Stimulated activated CD4-positive, alpha-beta T cell treated with anti-CD3 and anti-CD28 coated beads, Interleukin-12 subunit alpha, Interleukin-12 subunit beta, amount 100 ng/mL, for 24 hours (primary cell): ENCODE data around the gene KRTAP10-3.

ENCODE experiments used
- DNase-seq, 2 experiments: peaks; one replicate each; pipeline ENCODE4 v3.0.0-alpha.2; 2020; ENCODE audit warnings: low read depth in 2 of 2

KRTAP10-3 gene

DNA sequence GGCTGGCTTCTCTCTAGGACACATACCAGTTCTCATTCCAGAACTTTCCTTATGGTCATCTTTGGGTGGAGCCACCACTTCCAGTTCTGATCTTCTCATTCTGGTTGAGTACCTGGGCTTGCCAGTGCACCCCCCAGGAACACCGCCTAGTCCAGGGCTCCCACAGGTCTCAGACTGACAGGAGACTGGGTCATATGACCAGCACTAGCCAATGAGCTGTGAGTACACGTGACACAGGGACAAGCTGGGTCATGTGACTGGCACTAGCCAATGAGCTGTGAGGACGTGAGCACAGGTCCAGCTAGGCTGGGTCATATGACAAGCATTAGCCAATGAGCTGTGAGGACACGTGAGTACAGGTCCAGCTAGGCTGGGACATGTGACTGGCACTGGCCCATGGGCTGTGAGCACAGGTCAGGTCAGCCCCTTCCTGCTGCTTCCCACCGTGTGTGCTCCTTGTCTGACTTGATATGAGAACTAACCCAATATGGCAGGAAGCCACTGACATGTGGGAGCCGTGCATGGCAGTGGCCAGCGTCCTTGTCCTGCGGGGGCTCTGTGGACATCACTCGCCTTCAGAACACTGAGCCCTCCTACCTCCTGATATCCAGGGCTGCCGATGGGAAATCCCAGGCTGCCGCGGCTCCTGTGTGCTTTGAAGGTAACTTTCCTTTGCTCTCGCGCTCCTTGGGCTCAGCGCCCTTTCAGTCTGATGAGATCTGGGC lies 41.3 kb downstream of the KRTAP10-3 start:
- peak in 1 of 2 experiments; percentile 15 for DNase-seq

DNA sequence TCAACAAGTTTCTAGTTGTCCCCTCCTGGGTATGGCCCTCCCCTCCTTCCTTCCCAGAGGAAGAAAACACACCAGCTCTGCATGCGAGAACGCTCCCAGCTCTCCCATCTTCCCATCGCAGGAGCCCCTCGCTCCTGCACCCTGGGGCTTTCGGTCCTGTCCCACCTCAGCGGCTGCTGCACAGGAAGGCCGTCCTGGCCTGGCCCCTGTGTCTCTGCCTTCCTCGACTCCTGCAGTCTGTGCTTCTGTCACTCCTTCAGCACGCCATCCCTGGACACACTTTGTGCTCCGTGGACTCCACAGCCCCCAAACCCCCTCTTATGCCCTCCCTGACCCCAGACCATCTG lies 41.8 kb downstream of the KRTAP10-3 start:
- no peak for DNase-seq

DNA sequence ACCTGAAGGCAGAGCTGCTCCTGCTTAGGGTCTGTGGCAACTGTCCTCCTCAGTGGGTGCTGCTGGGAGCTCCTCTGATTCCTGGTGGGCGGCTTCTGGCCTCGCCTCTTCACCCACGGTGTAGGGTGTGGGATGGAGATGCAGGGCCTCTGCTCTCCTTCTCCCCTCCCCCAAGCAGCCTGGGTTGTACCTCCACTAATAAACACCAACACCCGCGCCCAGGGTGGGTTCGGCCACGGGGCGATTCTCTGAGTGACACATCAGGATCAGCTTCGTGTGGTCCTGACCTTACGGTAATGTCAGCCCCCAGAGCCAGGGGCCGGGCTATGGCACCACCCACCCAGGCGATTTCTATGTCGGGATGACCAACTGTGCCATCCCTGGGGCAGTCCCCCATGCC lies 42.3 kb downstream of the KRTAP10-3 start:
- no peak for DNase-seq

DNA sequence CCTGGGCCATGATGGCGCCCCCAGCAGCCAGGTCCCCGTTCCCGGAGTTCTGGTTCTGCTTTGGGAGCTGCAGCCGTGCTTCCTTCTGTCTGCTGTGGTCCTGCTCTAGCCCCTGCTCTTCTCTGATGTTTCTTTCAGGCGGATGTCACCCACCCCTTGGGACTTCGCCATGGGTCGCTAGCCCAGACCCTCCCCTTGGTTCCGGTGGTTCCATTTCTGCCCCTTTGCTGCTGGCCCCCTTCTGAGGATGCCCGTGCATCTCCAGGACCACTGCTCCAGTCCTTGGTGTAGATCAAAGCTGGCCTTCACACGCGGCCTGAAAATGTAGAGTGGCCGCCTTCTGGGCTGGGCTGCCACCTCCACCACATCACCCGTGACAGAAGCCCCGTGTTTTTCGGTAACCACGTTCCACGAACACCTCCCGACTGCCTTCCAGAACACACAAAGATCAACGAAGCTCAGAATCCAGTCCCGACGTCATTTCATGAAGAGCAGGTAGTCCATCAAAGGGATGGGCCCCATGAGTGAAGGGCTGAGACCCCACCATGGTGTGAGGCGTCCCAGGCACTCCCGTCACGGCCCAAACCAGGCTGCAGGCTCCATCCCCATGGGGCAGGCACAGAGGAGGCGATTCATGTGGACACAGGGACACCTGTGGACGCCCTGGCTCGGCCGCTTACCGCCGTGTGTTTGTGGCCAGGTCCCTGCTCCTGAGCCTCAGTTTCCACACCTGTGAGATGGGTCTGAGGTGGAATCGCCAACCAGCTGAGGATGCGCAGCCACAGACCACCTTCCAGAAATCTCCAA lies 43.0 kb downstream of the KRTAP10-3 start:
- no peak for DNase-seq

DNA sequence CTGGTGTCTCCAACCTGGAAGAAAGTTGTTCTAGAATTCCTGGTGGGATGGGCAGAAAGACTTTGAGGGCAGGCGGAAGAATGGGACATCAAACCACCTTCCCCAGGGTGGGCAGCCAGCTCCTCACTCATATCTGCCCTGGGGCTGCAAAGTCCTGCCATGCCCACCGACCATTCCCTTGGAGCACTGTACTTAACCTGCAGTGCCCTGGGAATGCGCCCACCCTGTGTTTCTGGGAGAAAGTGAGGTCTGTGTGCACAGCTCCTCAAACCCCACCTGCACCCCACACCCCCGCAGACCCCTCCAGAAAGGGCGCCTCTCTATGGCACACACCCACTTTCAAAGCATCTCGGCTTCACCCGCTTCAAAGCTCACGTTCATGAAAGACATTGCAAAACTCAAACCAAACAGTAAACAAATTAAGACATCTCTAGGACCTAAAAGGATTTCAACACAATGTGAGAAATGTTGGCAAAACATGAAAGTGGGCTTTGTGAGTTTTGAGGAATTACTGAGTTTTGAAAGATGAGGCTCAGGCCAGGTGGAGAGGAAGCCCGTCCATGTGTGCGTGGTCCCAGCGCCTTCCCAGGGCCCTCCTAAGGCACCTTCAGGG lies 43.7 kb downstream of the KRTAP10-3 start:
- DNase-seq = no peak

DNA sequence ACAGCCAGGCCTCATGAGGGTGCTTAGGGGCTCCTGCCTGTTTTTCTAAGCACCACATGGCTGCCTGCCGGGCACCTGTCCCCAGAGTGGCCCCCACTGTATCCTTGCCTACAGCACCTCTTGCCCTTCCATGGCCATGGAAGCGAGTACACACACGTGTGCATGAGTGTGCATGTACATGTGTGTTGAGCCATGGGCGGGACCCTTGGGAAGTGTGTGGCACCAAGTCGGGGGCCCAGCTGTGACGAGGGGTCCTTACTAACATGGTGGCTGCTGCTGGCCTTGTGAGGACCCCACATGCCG lies 44.4 kb downstream of the KRTAP10-3 start:
- no peak for DNase-seq

DNA sequence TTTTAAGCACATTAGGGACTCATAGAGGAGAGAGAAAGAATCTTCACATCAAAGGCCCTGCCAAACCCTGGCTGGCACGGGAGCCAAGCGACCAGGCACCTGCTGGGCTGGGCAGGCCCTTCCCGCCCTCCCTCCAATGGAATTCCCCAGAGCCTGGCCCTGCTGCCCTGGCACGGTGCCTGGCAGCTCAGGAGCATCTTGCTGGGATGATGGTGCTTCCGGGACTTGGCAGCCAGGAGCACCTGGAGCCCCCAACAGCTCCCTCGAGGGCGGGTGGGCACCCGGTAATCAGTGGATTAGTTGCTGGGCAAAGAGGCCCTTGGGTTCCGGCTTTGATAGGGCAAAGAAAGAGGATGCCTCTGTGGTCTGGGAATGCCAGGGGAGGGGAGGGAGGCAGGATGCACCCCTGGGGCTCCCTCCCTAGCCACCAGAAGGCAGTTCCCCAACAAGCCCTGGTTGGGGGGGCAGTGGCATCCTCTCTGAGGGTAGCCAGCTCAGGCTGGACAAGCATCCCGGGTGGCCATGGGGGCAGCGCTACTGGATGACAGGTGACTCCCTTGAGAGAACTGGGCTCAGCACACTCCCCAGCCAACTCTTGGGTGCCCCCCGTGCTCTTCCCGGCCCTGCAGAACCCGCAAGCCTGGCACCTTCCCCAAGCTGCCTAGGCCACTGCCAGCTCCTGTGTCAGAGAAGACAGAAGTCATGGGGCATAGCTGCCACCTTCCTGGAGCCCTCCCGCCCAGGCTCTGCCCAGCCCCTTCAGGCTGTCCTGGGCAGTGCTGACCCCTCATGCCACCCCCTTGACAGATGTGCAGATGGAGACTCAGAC lies 45.0 kb downstream of the KRTAP10-3 start:
- DNase-seq = no peak

DNA sequence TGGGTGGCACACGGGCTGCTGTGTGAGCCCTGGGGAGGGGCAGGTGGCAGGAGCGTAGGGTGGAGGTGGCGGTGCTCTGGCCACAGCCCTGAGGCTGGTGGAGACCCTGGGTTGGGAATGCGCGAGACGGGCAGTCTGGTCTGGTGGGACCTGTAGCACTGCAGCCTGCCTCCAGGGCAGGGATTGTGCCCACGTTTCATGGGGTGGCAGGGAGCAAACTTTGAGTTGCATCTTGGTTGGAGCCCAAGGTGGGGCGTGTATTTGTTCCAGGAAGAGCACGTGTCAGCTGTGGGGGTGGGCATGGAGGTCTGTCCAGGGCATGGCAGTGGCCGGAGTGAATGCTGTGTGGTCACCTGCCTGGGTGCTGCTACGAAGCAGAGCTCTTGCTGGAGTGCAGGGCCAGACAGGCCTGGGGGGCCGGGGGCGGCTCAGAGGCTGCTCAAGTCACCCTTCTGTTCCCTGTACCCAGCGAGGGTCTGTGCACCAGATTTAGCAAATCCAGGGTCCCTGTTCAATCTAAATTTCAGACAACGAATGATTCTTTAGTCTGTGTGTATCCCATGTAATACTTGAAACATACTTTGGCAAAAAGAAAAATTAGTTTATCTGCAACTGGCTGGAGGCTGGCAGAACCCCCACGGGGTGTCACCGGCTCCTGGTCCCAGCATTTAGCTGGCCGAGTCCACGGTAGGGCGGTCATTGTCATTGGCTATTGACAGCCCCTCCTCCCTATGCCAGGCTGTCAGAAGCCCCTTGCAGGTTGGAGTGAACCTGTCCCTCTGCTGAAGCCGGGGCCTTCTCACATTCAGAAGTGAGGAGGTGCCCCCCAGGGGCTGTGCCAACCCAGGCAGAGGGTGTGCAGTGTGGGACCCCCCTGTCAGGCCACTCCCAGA lies 45.9 kb downstream of the KRTAP10-3 start:
- DNase-seq = no peak

DNA sequence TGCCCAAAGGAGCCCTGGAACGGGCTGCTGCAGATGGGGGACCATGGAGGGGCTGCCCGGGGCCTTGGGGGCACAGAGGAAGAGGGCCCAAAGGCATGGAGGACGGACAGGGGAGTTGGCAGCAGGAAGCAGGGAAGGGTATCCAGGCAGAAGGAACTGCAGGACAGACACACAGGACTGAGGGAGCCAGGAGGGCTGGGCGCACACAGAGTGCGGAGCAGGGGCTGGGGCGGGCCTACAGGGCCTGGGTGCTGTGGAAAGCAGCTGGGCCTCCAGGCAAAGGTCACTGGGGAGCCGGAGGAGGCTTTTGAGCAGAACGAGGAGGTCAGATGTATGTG lies 46.7 kb downstream of the KRTAP10-3 start:
- DNase-seq = no peak

DNA sequence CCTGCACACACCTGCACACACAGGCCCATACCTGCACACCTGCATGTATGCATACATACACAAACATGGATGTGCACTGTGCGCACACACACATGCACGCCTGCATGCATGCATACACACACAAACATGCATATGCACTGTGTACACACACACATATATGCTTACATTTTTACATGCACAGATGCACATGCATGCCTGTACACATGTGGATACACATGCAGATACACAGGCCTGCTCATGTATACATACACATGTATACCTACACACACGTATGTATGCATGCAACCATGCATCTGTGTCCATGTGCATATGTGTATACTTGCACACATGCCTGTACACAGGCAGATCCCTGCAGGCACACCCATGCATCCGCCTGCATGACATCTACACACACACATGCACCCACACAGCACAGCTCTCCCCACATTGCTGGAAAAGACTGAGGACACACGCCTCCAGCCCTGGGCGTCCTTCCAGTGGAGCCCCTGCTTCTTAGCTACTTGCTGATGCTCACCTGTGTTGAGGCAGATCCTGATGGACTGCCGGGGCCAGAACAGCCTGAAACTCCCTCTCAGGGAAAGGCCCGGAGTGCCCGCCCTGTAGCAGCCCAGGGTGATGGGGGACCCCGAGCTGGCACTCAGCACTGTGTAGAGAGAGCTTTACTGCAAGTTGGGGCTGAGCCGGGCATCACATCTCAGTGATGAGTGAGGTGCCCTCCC lies 47.2 kb downstream of the KRTAP10-3 start:
- no peak for DNase-seq

DNA sequence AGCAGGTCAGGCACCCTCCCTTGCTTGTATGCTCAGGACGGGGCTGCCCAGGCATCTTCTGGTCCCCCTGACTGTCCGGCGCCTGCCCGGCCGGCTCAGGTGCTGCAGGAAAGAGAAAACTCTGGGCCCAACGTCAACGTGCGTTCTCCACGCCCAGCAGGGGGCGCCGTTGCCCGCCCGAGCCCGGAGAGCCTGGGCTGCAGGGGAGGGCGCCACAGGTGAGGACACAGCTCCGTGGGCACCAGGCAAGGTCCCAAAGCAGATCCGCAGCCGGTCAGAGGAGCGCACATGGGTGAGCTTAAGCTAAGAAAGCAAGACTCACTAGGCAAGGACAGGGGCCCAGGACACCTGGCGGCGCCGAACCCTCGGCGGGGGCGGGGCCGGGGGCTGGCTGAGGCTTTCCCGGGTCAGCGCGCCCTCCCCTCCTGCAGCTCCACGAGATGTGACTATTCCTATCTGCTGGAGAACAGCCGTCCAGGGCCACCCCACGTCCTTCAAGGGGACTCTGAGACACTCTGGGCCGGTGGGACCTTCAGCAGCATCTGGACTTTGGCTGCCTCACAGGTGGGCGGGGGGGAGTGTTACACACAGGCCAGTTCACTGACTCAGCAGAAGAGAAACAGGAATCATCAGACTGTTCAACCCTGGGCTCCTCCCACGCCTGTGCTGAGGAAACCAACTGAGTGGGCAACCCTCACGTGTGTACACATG lies 47.9 kb downstream of the KRTAP10-3 start:
- peak; percentile 52 to 67 for DNase-seq

DNA sequence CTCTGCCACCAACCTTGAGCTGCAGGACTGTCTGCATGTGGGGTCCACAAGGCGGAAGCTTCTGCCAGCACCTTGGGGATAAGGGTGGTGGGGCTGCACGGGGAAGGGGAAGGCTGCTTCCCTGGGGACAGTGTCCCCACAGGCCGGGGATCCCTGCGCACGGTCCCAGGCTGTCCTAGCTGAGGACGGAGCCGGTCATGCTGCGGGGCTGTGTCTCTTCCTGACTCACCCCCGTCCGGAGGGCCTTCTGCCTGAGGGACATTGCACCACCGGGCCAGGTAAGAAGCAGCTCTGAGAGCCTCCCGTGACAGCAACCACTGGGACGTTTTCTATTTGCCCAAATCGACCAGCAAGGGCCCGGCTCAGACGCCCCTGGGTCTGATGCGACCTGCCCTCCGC lies 48.5 kb downstream of the KRTAP10-3 start:
- DNase-seq = no peak

DNA sequence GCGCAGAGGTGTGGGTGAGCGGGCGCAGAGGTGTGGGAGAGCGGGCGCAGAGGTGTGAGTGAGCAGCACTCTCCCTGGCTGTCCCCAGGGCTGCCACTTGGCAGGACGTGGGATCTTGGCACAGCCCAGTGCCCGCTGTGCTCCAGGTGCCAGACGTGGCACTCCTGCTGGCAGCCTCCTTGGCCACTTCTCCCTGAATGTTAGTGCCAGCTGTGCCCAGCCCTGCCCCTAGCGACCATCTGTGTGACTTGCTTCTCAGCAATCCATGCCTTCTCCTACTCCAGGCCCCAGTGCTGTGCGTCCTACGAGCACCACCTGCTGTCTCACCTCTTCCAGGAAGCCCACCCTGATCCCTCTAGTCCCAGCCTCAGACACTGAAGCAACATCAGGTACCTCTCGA lies 49.1 kb downstream of the KRTAP10-3 start:
- DNase-seq = no peak

DNA sequence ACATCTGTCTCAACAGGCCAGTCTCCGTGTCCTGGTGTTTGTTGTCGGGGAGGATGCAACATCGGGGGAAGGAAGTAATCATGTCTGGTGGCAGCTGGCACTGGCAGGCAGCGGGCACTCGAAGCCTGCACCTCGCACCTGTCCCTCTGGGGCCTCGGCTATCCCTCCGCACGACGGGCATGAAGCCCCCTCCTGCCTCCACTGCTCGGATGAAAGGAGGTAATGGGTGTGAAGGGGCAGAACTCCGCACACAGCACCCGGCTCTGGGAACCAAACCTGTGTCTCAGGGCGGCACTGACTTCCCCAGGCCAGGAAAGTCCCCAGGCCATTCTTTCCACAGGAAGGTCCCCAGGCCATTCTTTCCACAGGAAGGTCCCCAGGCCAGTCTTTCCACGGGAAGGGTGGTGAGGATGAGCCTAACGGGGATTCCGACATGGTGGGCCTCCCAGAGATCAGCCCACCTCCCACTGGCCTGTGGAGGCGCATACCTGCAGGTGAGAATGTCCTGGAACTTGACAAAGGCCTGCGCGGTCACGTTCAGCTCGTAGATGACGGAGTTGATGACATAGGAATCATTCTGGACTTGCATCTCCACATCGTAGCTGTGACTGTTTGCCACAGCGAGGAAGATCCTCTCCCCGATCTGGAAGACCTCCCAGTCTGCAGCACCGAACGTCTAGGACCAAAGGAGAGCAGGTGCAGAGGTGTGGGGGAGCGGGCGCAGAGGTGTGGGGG lies 49.7 kb downstream of the KRTAP10-3 start:
- no peak for DNase-seq

DNA sequence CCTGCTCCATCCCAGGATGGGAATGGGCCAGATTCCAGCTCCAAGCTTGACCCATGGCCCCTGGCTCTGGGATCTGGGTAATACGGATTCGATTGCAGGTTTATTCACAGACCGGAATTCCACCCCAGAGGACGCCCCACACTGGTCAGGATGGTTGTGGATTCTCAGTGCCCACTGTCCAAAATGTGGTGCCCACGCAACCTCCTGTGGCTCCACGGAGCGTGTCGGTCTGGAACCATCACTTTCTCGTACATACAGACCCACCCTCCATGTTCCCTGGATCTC lies 50.2 kb downstream of the KRTAP10-3 start:
- DNase-seq = no peak
